K562 (cell line): ENCODE results near the gene PCMTD2. TPM values are rescaled to one million over a fixed set of nuclear protein-coding genes. Genes with fewer than 3 reads are reported as not detected.

Experiments
- BCL6 ChIP-seq: fragments of 250-450 bp; sonication (Bioruptor Pico); IDR thresholded peaks from 2 replicates; pipeline ENCODE4 v1.4.0; 2020
- CUX1 ChIP-seq: fragments of 200-800 bp; sonication (Bioruptor generic); IDR thresholded peaks from 2 replicates; pipeline ENCODE4 v1.6.1; 2016; ENCODE audit warnings: missing genetic modification characterization, missing compliant biosample characterization
- E2F8 ChIP-seq: fragments of 450-650 bp; IDR thresholded peaks from 2 replicates; pipeline ENCODE4 v1.7.1; 2018; ENCODE audit warnings: mild to moderate bottlenecking, low read depth; ENCODE audit not compliant: partially characterized antibody
- FOS ChIP-seq: IDR thresholded peaks from 3 replicates; pipeline ENCODE4 v1.6.1; 2011; ENCODE audit not compliant: insufficient read length; ENCODE audit errors: extremely low read depth
- HES1 ChIP-seq: fragments of 450-650 bp; IDR thresholded peaks from 2 replicates; pipeline ENCODE4 v1.6.1; 2016; ENCODE audit warnings: low read depth, mild to moderate bottlenecking, moderate library complexity
- NONO ChIP-seq, 2 experiments: fragments of 200-400 bp in 1 of 2; fragments of 450-650 bp in 1 of 2; formaldehyde crosslinking in 1 of 2; IDR thresholded peaks; 2 replicates each; pipeline ENCODE4 v1.6.1; 2017; ENCODE audit warnings: low read depth in 2 of 2, mild to moderate bottlenecking in 2 of 2, moderate library complexity in 2 of 2, low read length in 1 of 2
- NR2C2 ChIP-seq, 2 experiments: fragments of 200-800 bp in 1 of 2; sonication (Bioruptor generic) in 1 of 2; sonication (generic) in 1 of 2; formaldehyde crosslinking in 1 of 2; IDR thresholded peaks; 2 replicates each; pipeline versions ENCODE4 v1.6.1 to v1.8.0; 2016 to 2022; ENCODE audit warnings: mild to moderate bottlenecking in 1 of 2, missing compliant biosample characterization in 1 of 2, missing genetic modification characterization in 1 of 2, missing genetic modification reagents in 1 of 2
- PML ChIP-seq: IDR thresholded peaks from 2 replicates; pipeline ENCODE4 v1.6.1; 2012; ENCODE audit warnings: low read length, inconsistent platforms
- TSHZ1 ChIP-seq: fragments of 250-450 bp; sonication (Bioruptor Pico); IDR thresholded peaks from 2 replicates; pipeline ENCODE4 v1.4.0; 2020; ENCODE audit warnings: mild to moderate bottlenecking, moderate library complexity
- YBX1 ChIP-seq: fragments of 450-650 bp; IDR thresholded peaks from 2 replicates; pipeline ENCODE4 v1.7.1; 2016; ENCODE audit warnings: mild to moderate bottlenecking
- ZNF174 ChIP-seq: fragments of 250-450 bp; sonication (Bioruptor Pico); IDR thresholded peaks from 2 replicates; pipeline ENCODE4 v1.4.0; 2020; ENCODE audit warnings: mild to moderate bottlenecking
- ZNF184 ChIP-seq: sonication (generic); formaldehyde crosslinking; IDR thresholded peaks from 2 replicates; pipeline ENCODE4 v1.5.0; 2020; ENCODE audit warnings: missing genetic modification reagents
- polyA plus RNA-seq, 8 experiments: library from polyadenylated mRNA; depleted of rRNA in 4 of 8; stranded (reverse) in 5 of 8; unstranded in 3 of 8; fragments of >200 nt; fragmentation: Nextera tagmentation in 2 of 8; fragmentation: Illumina TruSeq in 1 of 8; extraction: Ambion mirVana in 2 of 8; extraction: Trizol in 1 of 8; gene quantifications; 2 replicates each; pipeline versions ENCODE4 v1.2.1 to v1.2.3, GENCODE V29; 2011 to 2014; ENCODE audit warnings: inconsistent platforms in 1 of 8, missing spikeins in 1 of 8
- total RNA-seq, 7 experiments: library from RNA; depleted of rRNA in 6 of 7; stranded (reverse); fragments of >200 nt in 6 of 7; fragmentation: Illumina TruSeq in 2 of 7; extraction: Trizol in 2 of 7; gene quantifications; 2 replicates each; pipeline versions ENCODE4 v1.2.1 to v1.2.3, GENCODE V29; 2011 to 2021; ENCODE audit warnings: low replicate concordance in 1 of 7

PCMTD2 gene
- total and polyA plus RNA-seq, 9 of the 15 experiments (the other 6 are each of a cell fraction or from before 2014, with no cell fraction given) = 11.3 to 49.3 (median 28.4) TPM

DNA sequence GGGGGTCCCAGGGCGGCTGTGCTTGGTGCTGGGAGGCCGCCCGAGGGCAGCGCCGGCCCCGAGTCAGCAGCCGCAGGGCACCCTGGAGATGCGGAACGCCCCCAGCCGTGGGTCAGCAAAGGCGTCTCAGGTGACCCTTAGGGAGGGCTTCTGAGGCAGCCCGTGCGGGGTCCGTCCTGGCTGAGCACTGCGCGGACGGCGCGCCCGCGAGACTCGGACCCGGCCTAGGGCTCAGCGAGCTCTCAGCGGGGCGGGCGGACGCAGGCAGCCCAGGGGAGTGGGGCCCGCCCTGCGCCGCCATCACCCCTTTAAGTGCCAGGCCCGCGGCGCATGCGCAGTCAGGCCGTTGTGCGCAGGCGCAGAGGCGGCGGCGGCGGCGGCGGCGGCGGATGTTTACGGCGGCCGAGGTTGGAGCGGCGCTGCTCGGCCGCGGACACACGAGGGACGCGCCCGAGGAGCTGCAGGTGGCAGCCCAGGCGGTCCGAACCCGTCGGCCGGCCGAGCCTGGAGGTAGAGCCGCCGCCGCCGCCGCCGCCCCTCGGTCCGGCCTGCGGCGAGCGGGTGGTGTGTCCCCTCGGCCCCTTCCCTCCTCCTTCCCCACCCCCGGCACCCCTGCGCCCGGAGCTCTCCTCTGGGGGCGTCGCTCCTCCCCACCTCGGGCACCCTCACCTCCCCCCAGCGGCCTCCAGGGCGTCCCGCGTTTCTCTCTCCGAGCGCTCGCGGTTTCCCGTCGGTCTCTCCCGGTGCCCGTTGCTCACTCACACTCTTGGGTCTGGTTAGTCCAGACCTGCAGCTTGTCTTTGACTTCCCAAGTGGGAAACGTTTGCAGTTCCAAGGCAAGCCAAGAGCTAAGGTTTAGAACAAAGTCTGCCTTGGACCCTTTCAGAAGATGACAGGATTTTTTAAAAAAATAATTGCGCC lies at the start of gene PCMTD2 (continued):
- peak; percentile 25 to 61; a peak in 3 of 4 replicates for TF ChIP-seq NONO (IDR thresholded peaks at IDR 0.05; ENCODE audit: low read depth in 2 of 2, low read length in 1 of 2)
- TF ChIP-seq PML = no peak; the same call in 1 of the 2 replicates
- no peak for TF ChIP-seq YBX1
- no peak for TF ChIP-seq CUX1 (CRISPR knock-in tag)
- TF ChIP-seq E2F8 = no peak
- TF ChIP-seq TSHZ1 (CRISPR knock-in tag) = no peak
- no peak for TF ChIP-seq FOS
- TF ChIP-seq NR2C2 (CRISPR knock-in tag; IDR thresholded peaks at IDR 0.05) = peak; percentile 75
- no peak for TF ChIP-seq NR2C2 (tag; IDR thresholded peaks at IDR 0.05)
- TF ChIP-seq HES1 = no peak
- no peak for TF ChIP-seq ZNF174
- no peak for TF ChIP-seq ZNF184 (CRISPR knock-in tag)
- TF ChIP-seq BCL6 (CRISPR knock-in tag) = no peak
